Measurements from ENCODE around the gene NENF.

DNA sequence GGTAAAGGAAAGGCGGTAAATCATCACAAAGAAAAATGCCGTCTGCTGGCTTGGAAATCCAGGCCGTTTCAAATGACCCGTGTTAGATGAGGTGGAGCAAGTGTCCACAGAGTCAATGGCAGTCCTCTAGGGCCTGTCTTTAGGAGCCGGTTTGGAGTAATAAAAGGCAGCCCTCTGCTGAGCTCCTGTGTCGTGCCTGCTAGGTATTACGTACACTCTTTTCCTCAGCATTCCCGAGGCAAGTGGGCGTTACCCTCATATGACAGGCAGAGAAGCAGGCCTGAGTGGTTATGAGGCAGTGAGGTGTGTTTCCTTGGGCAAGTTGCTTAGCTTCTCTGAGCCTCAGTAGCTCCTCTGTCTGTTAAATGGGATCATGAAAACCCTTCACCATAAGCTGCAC lies 7.7 kb downstream of the NENF start:
- TF ChIP-seq, protein P1, sequence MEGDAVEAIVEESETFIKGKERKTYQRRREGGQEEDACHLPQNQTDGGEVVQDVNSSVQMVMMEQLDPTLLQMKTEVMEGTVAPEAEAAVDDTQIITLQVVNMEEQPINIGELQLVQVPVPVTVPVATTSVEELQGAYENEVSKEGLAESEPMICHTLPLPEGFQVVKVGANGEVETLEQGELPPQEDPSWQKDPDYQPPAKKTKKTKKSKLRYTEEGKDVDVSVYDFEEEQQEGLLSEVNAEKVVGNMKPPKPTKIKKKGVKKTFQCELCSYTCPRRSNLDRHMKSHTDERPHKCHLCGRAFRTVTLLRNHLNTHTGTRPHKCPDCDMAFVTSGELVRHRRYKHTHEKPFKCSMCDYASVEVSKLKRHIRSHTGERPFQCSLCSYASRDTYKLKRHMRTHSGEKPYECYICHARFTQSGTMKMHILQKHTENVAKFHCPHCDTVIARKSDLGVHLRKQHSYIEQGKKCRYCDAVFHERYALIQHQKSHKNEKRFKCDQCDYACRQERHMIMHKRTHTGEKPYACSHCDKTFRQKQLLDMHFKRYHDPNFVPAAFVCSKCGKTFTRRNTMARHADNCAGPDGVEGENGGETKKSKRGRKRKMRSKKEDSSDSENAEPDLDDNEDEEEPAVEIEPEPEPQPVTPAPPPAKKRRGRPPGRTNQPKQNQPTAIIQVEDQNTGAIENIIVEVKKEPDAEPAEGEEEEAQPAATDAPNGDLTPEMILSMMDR (conservative IDR thresholded peaks at IDR 0.05): no peak
- no peak for TF ChIP-seq ZFX (IDR thresholded peaks at IDR 0.05)
